Subcutaneous adipose tissue (tissue), 4 donors: ENCODE results near the gene ABCD2. TPM values are rescaled to one million over a fixed set of nuclear protein-coding genes. Genes with fewer than 3 reads are reported as not detected.

Source experiments
- CTCF ChIP-seq: fragments of 450-650 bp; IDR thresholded peaks from one replicate; pipeline ENCODE4 v1.5.1; 2016; ENCODE audit warnings: low read depth, mild to moderate bottlenecking, control low read depth, antibody characterized with exemption, moderate library complexity
- total RNA-seq, 4 donors: library from RNA; depleted of rRNA; stranded (reverse); fragments of >200 nt; gene quantifications; one replicate each; pipeline ENCODE4 v1.1.0, GENCODE V29; 2016

ABCD2 gene
- total RNA-seq, 4 donors from 2014 or later = 14.1 to 48.0 (median 31.9) TPM

- no peak for TF ChIP-seq CTCF
Observed at GRCh38 chr12:39595928-39596327, 23.7 kb downstream of the ABCD2 start.

GRCh38 chr12:39592295-39592694 lies 27.3 kb downstream of the ABCD2 start:
- no peak for TF ChIP-seq CTCF

- no peak for TF ChIP-seq CTCF
Observed at GRCh38 chr12:39588348-39588747, 31.3 kb downstream of the ABCD2 start.

GRCh38 chr12:39587225-39587624 lies 32.4 kb downstream of the ABCD2 start:
- no peak for TF ChIP-seq CTCF

GRCh38 chr12:39586816-39587215 lies 32.8 kb downstream of the ABCD2 start:
- no peak for TF ChIP-seq CTCF

- no peak for TF ChIP-seq CTCF
Observed at GRCh38 chr12:39581592-39581991, 38.0 kb downstream of the ABCD2 start.

GRCh38 chr12:39575498-39575875 lies 44.1 kb downstream of the ABCD2 start:
- TF ChIP-seq CTCF = no peak
